ENCODE measurements around the gene KIF5C.

The KIF5C gene

GRCh38 chr2:148990968-148991367, 115.9 kb downstream of the KIF5C start:
- no peaks in the 10 kb centered on the region for H3K4me1 ChIP-seq (ENCODE audit: control insufficient read depth in 1 of 2, insufficient read depth in 2 of 2, low read length in 2 of 2)
- no peak overlapping the region for H3K4me3 ChIP-seq (ENCODE audit: low read depth in 1 of 2, low read length in 2 of 2)
- H3K27ac ChIP-seq (ENCODE audit: low read length), result no peak overlapping the region
- no peaks in the 10 kb centered on the region for H3K27me3 ChIP-seq (ENCODE audit: low read depth, low read length)
- H3K9me3 ChIP-seq (ENCODE audit: control insufficient read depth in 1 of 2, low read length in 2 of 2), result no peaks in the 10 kb centered on the region
- peaks cover 0 to 4% of the 10 kb centered on the region in 2 donors for H3K36me3 ChIP-seq (ENCODE audit: control insufficient read depth in 1 of 2, insufficient read depth in 2 of 2, low read length in 2 of 2)

- no peak overlapping the region for H3K4me3 ChIP-seq (ENCODE audit: low read depth in 1 of 2, low read length in 2 of 2)
- no peaks in the 10 kb centered on the region for H3K9me3 ChIP-seq (ENCODE audit: control insufficient read depth in 1 of 2, low read length in 2 of 2)
- H3K27me3 ChIP-seq (ENCODE audit: low read depth, low read length), result no peaks in the 10 kb centered on the region
- no peaks in the 10 kb centered on the region for H3K4me1 ChIP-seq (ENCODE audit: control insufficient read depth in 1 of 2, insufficient read depth in 2 of 2, low read length in 2 of 2)
- H3K36me3 ChIP-seq (ENCODE audit: control insufficient read depth in 1 of 2, insufficient read depth in 2 of 2, low read length in 2 of 2), result peaks cover 0 to 4% of the 10 kb centered on the region in 2 donors
- H3K27ac ChIP-seq (ENCODE audit: low read length), result no peak overlapping the region
These were observed 117.4 kb downstream of the KIF5C start for GRCh38 chr2:148992448-148992847.

- peaks cover 0 to 4% of the 10 kb centered on the region in 2 donors for H3K36me3 ChIP-seq (ENCODE audit: control insufficient read depth in 1 of 2, insufficient read depth in 2 of 2, low read length in 2 of 2)
- no peak overlapping the region for H3K4me3 ChIP-seq (ENCODE audit: low read depth in 1 of 2, low read length in 2 of 2)
- no peaks in the 10 kb centered on the region for H3K9me3 ChIP-seq (ENCODE audit: control insufficient read depth in 1 of 2, low read length in 2 of 2)
- no peaks in the 10 kb centered on the region for H3K27me3 ChIP-seq (ENCODE audit: low read depth, low read length)
- H3K4me1 ChIP-seq (ENCODE audit: control insufficient read depth in 1 of 2, insufficient read depth in 2 of 2, low read length in 2 of 2), result no peaks in the 10 kb centered on the region
- H3K27ac ChIP-seq (ENCODE audit: low read length), result no peak overlapping the region
These were observed 118.3 kb downstream of the KIF5C start for GRCh38 chr2:148993351-148993750.

DNA sequence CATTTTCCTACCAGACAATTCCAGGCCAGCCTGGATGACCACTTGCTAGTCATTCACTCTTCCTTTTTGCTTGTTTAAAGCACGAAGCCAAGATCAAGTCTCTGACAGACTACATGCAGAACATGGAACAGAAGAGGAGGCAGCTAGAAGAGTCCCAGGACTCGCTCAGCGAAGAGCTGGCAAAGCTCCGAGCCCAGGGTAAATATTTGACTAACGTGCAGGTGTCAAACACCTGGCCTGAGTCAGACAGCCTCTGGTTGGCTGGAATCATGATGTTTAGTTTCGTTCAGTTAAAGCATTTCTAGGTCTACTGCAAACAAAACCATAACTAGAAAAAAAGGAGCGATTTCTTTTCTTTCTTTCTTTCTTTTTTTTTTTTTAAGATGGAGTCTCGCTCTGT, 119.3 kb downstream of the KIF5C start:
- Histone ChIP-seq H3K27ac (ENCODE audit: low read length) (no peak overlapping the region), H3K36me3 (ENCODE audit: control insufficient read depth in 1 of 2, insufficient read depth in 2 of 2, low read length in 2 of 2) (peaks cover 0 to 4% of the 10 kb centered on the region in 2 donors), H3K4me3 (ENCODE audit: low read depth in 1 of 2, low read length in 2 of 2) (no peak overlapping the region), H3K9me3 (ENCODE audit: control insufficient read depth in 1 of 2, low read length in 2 of 2) (no peaks in the 10 kb centered on the region), H3K4me1 (ENCODE audit: control insufficient read depth in 1 of 2, insufficient read depth in 2 of 2, low read length in 2 of 2) (no peaks in the 10 kb centered on the region), H3K27me3 (ENCODE audit: low read depth, low read length) (no peaks in the 10 kb centered on the region)

DNA sequence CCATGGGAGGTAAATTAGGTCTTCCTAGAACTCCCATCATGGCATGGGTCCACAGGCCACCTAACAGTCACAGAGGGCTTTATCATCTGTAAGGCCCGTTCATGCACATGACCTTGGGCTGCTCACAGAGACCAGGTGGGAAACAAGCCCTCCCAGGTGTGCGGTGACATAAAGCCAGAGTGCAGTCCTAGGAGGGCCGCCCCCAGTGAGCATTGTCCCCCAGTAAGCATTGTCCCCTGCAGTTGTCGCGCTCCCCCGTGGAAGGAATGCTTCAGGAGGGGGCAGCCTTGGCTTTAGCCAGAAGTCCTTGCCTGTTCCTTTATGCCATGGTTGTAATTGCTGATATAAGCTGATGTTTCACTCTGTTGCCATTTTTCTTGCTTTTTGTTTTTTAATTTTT, 121.8 kb downstream of the KIF5C start:
- Histone ChIP-seq H3K9me3 (ENCODE audit: control insufficient read depth in 1 of 2, low read length in 2 of 2) (no peaks in the 10 kb centered on the region), H3K4me3 (ENCODE audit: low read depth in 1 of 2, low read length in 2 of 2) (no peak overlapping the region), H3K27me3 (ENCODE audit: low read depth, low read length) (no peaks in the 10 kb centered on the region), H3K27ac (ENCODE audit: low read length) (no peak overlapping the region), H3K36me3 (ENCODE audit: control insufficient read depth in 1 of 2, insufficient read depth in 2 of 2, low read length in 2 of 2) (peaks cover 0 to 4% of the 10 kb centered on the region in 2 donors), H3K4me1 (ENCODE audit: control insufficient read depth in 1 of 2, insufficient read depth in 2 of 2, low read length in 2 of 2) (no peaks in the 10 kb centered on the region)

GRCh38 chr2:148998165-148998830, 123.3 kb downstream of the KIF5C start:
- Histone ChIP-seq H3K27me3 (ENCODE audit: low read depth, low read length) (no peaks in the 10 kb centered on the region), H3K9me3 (ENCODE audit: control insufficient read depth in 1 of 2, low read length in 2 of 2) (no peaks in the 10 kb centered on the region), H3K36me3 (ENCODE audit: control insufficient read depth in 1 of 2, insufficient read depth in 2 of 2, low read length in 2 of 2) (peaks cover 0 to 4% of the 10 kb centered on the region in 2 donors), H3K4me1 (ENCODE audit: control insufficient read depth in 1 of 2, insufficient read depth in 2 of 2, low read length in 2 of 2) (no peaks in the 10 kb centered on the region), H3K27ac (ENCODE audit: low read length) (no peak overlapping the region), H3K4me3 (ENCODE audit: low read depth in 1 of 2, low read length in 2 of 2) (no peak overlapping the region)

GRCh38 chr2:148998831-148999200, 123.8 kb downstream of the KIF5C start:
- H3K4me1 ChIP-seq (ENCODE audit: control insufficient read depth in 1 of 2, insufficient read depth in 2 of 2, low read length in 2 of 2), result no peaks in the 10 kb centered on the region

GRCh38 chr2:148999451-148999921, 124.5 kb downstream of the KIF5C start:
- Histone ChIP-seq H3K4me3 (ENCODE audit: low read depth in 1 of 2, low read length in 2 of 2) (no peak overlapping the region), H3K27me3 (ENCODE audit: low read depth, low read length) (no peaks in the 10 kb centered on the region), H3K9me3 (ENCODE audit: control insufficient read depth in 1 of 2, low read length in 2 of 2) (no peaks in the 10 kb centered on the region), H3K36me3 (ENCODE audit: control insufficient read depth in 1 of 2, insufficient read depth in 2 of 2, low read length in 2 of 2) (no peaks in the 10 kb centered on the region), H3K27ac (ENCODE audit: low read length) (no peak overlapping the region), H3K4me1 (ENCODE audit: control insufficient read depth in 1 of 2, insufficient read depth in 2 of 2, low read length in 2 of 2) (no peaks in the 10 kb centered on the region)

More at GRCh38 chr2:148998831-148999200, 123.8 kb downstream of the KIF5C start:
- Histone ChIP-seq H3K9me3 (ENCODE audit: control insufficient read depth in 1 of 2, low read length in 2 of 2) (no peaks in the 10 kb centered on the region), H3K4me3 (ENCODE audit: low read depth in 1 of 2, low read length in 2 of 2) (no peak overlapping the region), H3K36me3 (ENCODE audit: control insufficient read depth in 1 of 2, insufficient read depth in 2 of 2, low read length in 2 of 2) (peaks cover 0 to 4% of the 10 kb centered on the region in 2 donors), H3K27me3 (ENCODE audit: low read depth, low read length) (no peaks in the 10 kb centered on the region), H3K27ac (ENCODE audit: low read length) (no peak overlapping the region)

GRCh38 chr2:149000158-149000938, 125.3 kb downstream of the KIF5C start:
- Histone ChIP-seq H3K27me3 (ENCODE audit: low read depth, low read length) (no peaks in the 10 kb centered on the region), H3K4me3 (ENCODE audit: low read depth in 1 of 2, low read length in 2 of 2) (no peak overlapping the region), H3K27ac (ENCODE audit: low read length) (no peak overlapping the region), H3K36me3 (ENCODE audit: control insufficient read depth in 1 of 2, insufficient read depth in 2 of 2, low read length in 2 of 2) (no peaks in the 10 kb centered on the region), H3K4me1 (ENCODE audit: control insufficient read depth in 1 of 2, insufficient read depth in 2 of 2, low read length in 2 of 2) (no peaks in the 10 kb centered on the region), H3K9me3 (ENCODE audit: control insufficient read depth in 1 of 2, low read length in 2 of 2) (no peaks in the 10 kb centered on the region)

GRCh38 chr2:149001496-149001895, 126.5 kb downstream of the KIF5C start:
- Histone ChIP-seq H3K27ac (ENCODE audit: low read length) (no peak overlapping the region), H3K9me3 (ENCODE audit: control insufficient read depth in 1 of 2, low read length in 2 of 2) (no peaks in the 10 kb centered on the region), H3K4me3 (ENCODE audit: low read depth in 1 of 2, low read length in 2 of 2) (no peak overlapping the region), H3K27me3 (ENCODE audit: low read depth, low read length) (no peaks in the 10 kb centered on the region), H3K36me3 (ENCODE audit: control insufficient read depth in 1 of 2, insufficient read depth in 2 of 2, low read length in 2 of 2) (no peaks in the 10 kb centered on the region), H3K4me1 (ENCODE audit: control insufficient read depth in 1 of 2, insufficient read depth in 2 of 2, low read length in 2 of 2) (no peaks in the 10 kb centered on the region)

- H3K9me3 ChIP-seq (ENCODE audit: control insufficient read depth in 1 of 2, low read length in 2 of 2), result no peaks in the 10 kb centered on the region
- no peak overlapping the region for H3K4me3 ChIP-seq (ENCODE audit: low read depth in 1 of 2, low read length in 2 of 2)
- no peaks in the 10 kb centered on the region for H3K36me3 ChIP-seq (ENCODE audit: control insufficient read depth in 1 of 2, insufficient read depth in 2 of 2, low read length in 2 of 2)
- H3K4me1 ChIP-seq (ENCODE audit: control insufficient read depth in 1 of 2, insufficient read depth in 2 of 2, low read length in 2 of 2), result no peaks in the 10 kb centered on the region
- H3K27ac ChIP-seq (ENCODE audit: low read length), result no peak overlapping the region
- H3K27me3 ChIP-seq (ENCODE audit: low read depth, low read length), result no peaks in the 10 kb centered on the region
These were observed 127.4 kb downstream of the KIF5C start for GRCh38 chr2:149002378-149002890.

Data from muscle layer of duodenum (tissue), 2 donors.